Peyer's patch (tissue), 4 donors: Measurements from ENCODE around the gene IQCN. TPM values are rescaled to one million over a fixed set of nuclear protein-coding genes. Genes with fewer than 3 reads are reported as not detected.

Source experiments
- DNase-seq, 3 donors: peaks; one replicate each; pipeline ENCODE4 v3.0.0-alpha.2; 2017 to 2019
- H3K27ac ChIP-seq, 4 donors: fragments of 200-600 bp; sonication (generic); one replicate each; pipeline ENCODE4 v1.5.1; 2016 to 2019
- H3K27me3 ChIP-seq, 2 donors: fragments of 200-600 bp; sonication (generic); one replicate each; pipeline ENCODE4 v1.5.1; 2019
- H3K36me3 ChIP-seq, 3 donors: fragments of 200-600 bp; sonication (generic); one replicate each; pipeline ENCODE4 v1.5.1; 2016 to 2019
- H3K4me1 ChIP-seq, 4 donors: fragments of 200-600 bp; sonication (generic); one replicate each; pipeline ENCODE4 v1.5.1; 2016 to 2019
- H3K4me3 ChIP-seq, 4 donors: fragments of 200-600 bp; sonication (generic); 1 replicate in 3 of 4; 2 replicates in 1 of 4; pipeline ENCODE4 v1.5.1; 2016 to 2019; ENCODE audit warnings: mild to moderate bottlenecking in 1 of 4
- H3K9me3 ChIP-seq, 4 donors: fragments of 200-600 bp; sonication (generic); one replicate each; pipeline ENCODE4 v1.5.1; 2016 to 2019; ENCODE audit warnings: mild to moderate bottlenecking in 1 of 4
- POLR2A ChIP-seq, 2 donors: fragments of 450-650 bp; IDR thresholded peaks; one replicate each; pipeline ENCODE4 v1.5.1; 2017; ENCODE audit warnings: antibody characterized with exemption in 2 of 2, mild to moderate bottlenecking in 2 of 2, moderate library complexity in 2 of 2
- total RNA-seq, 4 donors: library from RNA; depleted of rRNA; stranded (reverse); fragments of >200 nt; gene quantifications; one replicate each; pipeline ENCODE4 v1.1.0, GENCODE V29; 2016
- TF ChIP-seq, protein P1 (sequence below), 6 experiments: fragments of 450-650 bp in 4 of 6; fragments of 200-600 bp in 2 of 6; sonication (generic) in 1 of 6; IDR thresholded peaks; one replicate each; pipeline ENCODE4 v1.5.1; 2017 to 2019; ENCODE audit warnings: antibody characterized with exemption in 6 of 6, mild to moderate bottlenecking in 3 of 6, moderate library complexity in 1 of 6

IQCN gene
- total RNA-seq, 4 donors from 2014 or later, result 7.4 to 40.2 (median 17.0) TPM

DNA sequence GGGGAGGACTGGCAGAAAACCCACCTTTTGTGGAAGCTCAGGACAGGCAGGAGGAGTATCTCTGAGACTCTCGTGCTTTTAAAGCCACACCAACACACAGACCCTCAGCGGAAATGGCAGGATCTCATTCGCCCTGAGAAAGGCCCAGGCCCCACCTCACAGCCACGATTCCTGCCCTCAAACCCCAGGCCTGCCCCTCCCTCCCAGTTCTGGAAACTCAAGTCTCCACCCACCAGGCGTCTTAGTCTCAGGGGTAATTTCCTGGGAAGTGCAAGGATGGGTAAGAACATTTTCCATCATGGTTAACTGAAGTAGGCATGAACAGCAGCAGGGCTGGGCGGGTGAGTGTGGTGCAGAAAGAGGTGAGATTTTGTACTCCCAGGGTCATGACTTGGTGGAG lies 40.1 kb downstream of the IQCN start:
- no peaks in the 10 kb centered on the region for H3K4me1 ChIP-seq
- peaks cover 0 to 10% (median 0%) of the 10 kb centered on the region in 4 donors for H3K9me3 ChIP-seq
- no peaks in the 10 kb centered on the region for H3K36me3 ChIP-seq
- no peak overlapping the region for H3K27ac ChIP-seq
- H3K4me3 ChIP-seq, result no peak overlapping the region
- peaks cover 0 to 4% of the 10 kb centered on the region in 2 donors for H3K27me3 ChIP-seq
- no peak for DNase-seq
- TF ChIP-seq POLR2A (IDR thresholded peaks at IDR 0.05), result no peak
- TF ChIP-seq, protein P1, sequence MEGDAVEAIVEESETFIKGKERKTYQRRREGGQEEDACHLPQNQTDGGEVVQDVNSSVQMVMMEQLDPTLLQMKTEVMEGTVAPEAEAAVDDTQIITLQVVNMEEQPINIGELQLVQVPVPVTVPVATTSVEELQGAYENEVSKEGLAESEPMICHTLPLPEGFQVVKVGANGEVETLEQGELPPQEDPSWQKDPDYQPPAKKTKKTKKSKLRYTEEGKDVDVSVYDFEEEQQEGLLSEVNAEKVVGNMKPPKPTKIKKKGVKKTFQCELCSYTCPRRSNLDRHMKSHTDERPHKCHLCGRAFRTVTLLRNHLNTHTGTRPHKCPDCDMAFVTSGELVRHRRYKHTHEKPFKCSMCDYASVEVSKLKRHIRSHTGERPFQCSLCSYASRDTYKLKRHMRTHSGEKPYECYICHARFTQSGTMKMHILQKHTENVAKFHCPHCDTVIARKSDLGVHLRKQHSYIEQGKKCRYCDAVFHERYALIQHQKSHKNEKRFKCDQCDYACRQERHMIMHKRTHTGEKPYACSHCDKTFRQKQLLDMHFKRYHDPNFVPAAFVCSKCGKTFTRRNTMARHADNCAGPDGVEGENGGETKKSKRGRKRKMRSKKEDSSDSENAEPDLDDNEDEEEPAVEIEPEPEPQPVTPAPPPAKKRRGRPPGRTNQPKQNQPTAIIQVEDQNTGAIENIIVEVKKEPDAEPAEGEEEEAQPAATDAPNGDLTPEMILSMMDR (IDR thresholded peaks at IDR 0.05), result no peak

DNA sequence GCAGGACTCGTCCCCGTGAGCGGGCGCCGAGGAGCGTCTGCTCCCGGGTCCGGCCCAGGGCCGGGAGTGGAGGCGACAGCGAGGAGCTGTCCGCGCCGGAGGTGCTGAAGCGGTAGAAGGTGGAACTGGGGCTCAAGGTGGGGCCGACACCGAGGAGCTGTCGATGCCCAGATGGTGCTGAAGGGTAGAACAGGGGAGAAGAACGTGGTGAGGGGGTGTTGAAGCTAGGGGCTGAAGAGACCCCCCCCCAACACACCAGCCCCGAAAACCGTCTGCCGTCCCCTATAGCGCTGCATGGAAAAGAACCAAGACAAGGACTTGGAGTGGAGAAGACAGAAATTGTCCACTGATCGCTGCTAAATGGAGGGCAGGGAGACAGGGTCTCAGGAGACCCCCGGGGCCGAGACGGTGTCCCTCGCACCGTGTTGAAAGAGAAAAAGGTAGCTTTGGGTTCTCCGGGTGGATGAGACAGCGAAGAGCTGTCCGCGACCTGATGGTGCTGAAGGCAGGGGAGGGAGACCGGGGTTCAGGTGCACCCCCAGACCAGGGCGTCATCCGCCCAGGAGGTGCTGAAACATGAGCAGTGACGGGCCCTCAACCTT lies 40.9 kb downstream of the IQCN start:
- H3K36me3 ChIP-seq, result no peaks in the 10 kb centered on the region
- DNase-seq, result peak in 2 of 3 donors; percentile 64 to 66
- no peak for TF ChIP-seq POLR2A (IDR thresholded peaks at IDR 0.05)
- TF ChIP-seq, protein P1 (IDR thresholded peaks at IDR 0.05), result no peak
- H3K4me1 ChIP-seq, result no peaks in the 10 kb centered on the region
- no peak overlapping the region for H3K4me3 ChIP-seq
- peaks cover 0 to 4% of the 10 kb centered on the region in 2 donors for H3K27me3 ChIP-seq
- peaks cover 0 to 10% (median 0%) of the 10 kb centered on the region in 4 donors for H3K9me3 ChIP-seq
- H3K27ac ChIP-seq, result no peak overlapping the region

DNA sequence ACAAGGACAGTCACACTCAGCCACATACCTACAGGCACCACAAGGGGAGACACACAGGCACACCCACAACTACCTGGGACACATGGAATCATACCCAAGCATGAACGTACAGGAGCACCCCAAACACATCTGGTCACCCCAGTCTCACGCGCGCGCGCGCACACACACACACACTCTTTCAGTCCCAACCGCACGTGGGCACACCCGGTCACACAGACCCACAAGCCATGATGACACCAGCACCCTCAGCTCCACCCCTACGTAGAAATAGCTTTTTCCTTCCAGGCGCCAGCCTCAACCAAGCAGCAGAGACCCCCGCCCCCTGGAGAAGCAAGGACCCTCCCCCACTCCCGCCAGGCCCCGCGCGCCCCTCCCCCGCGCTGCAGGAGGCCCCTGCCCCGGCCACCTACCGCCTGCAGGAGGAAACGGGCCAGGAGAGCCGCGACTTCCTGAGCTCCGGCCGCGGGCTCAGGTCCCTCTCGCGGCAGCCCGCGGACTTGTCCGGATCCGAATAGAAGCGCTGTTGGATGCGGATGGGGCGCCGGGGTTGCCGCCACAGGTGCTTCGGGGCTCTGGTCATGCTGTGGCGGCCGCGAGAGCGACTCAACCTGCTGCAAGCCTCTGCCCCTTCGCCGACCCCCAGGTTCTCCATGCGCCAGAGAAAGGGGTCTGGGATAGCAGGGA lies 41.6 kb downstream of the IQCN start:
- H3K27me3 ChIP-seq, result peaks cover 0 to 4% of the 10 kb centered on the region in 2 donors
- H3K27ac ChIP-seq, result no peak overlapping the region
- TF ChIP-seq, protein P1 (IDR thresholded peaks at IDR 0.05), result no peak
- no peak for TF ChIP-seq POLR2A (IDR thresholded peaks at IDR 0.05)
- no peaks in the 10 kb centered on the region for H3K4me1 ChIP-seq
- H3K36me3 ChIP-seq, result no peaks in the 10 kb centered on the region
- peaks cover 0 to 10% (median 0%) of the 10 kb centered on the region in 4 donors for H3K9me3 ChIP-seq
- DNase-seq, result no peak
- no peak overlapping the region for H3K4me3 ChIP-seq

DNA sequence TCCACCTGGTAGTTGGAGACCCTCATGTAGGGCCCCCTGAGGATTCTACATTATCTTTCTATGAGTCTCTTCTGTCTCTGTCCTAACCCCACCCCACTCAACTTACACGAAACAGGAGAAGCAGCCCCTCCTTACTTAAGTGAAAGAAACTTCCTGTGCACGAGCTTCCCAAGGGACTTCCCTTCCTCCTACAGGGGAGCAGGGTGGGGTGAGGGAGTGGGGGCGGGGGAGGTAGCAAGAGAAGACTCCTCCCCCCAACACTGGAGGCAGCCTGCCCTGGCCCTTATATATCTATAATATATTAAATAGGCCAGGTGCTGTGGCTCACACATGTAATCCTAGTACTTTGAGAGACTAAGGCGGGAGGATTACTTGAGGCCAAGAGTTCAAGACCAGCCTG lies 42.5 kb downstream of the IQCN start:
- Histone ChIP-seq H3K36me3 (no peaks in the 10 kb centered on the region), H3K27ac (no peak overlapping the region), H3K4me1 (no peaks in the 10 kb centered on the region), H3K9me3 (peaks cover 0 to 10% (median 0%) of the 10 kb centered on the region in 4 donors), H3K27me3 (peaks cover 0 to 4% of the 10 kb centered on the region in 2 donors), H3K4me3 (no peak overlapping the region)
- no peak for DNase-seq
- TF ChIP-seq, protein P1 (IDR thresholded peaks at IDR 0.05), result no peak
- TF ChIP-seq POLR2A (IDR thresholded peaks at IDR 0.05), result no peak

DNA sequence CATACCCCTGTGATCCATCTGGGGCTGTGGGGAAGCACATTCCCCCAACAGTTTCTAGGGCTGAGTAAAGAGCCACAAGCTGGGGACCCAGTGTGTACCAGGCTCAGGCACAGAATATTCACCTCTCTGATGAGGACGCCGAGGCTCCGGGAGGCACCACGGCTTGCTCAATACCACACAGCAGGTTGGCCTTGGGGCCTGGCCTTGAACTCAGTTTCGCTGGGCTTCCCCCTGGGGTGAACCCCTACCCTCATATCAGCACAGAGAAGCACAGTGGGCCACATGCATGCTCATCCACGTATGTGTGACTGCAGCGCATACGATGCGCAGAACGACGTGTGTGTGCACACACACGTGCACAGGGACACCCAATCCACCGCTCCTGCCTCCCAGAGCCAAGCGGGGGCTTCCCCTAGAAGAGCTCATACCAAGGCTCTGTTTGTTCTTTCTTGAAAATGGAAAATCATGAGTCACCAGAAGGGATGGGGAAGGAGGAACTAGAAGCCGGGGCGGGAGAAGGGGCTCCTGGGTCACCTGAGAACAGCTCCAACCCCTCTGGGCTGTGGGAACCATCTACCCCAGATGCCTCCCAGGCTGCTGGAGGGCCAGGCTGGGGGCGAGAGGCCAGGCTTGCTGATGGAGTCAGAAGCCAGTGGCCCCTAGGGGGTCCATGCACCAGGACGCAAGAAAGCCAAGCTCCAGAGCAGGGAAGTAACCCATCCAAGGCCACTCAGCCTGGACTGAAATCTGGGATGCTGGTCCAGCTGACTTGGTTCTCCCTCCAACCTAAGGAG lies 43.1 kb downstream of the IQCN start:
- DNase-seq, result no peak
- Histone ChIP-seq H3K9me3 (peaks cover 0 to 10% (median 0%) of the 10 kb centered on the region in 4 donors), H3K36me3 (no peaks in the 10 kb centered on the region), H3K4me3 (no peak overlapping the region), H3K27me3 (peaks cover 0 to 4% of the 10 kb centered on the region in 2 donors), H3K4me1 (peaks cover 0 to 3% (median 1%) of the 10 kb centered on the region in 4 donors), H3K27ac (no peak overlapping the region)
- no peak for TF ChIP-seq POLR2A (IDR thresholded peaks at IDR 0.05)
- TF ChIP-seq, protein P1 (IDR thresholded peaks at IDR 0.05), result no peak
